Measurements from ENCODE around the gene APBA2. TPM values are rescaled to one million over a fixed set of nuclear protein-coding genes. Genes with fewer than 3 reads are reported as not detected.

Gene APBA2
- polyA plus RNA-seq, 2 of the 4 experiments (the other 2 are of a cell fraction), result 11.4 to 12.6 TPM

DNA sequence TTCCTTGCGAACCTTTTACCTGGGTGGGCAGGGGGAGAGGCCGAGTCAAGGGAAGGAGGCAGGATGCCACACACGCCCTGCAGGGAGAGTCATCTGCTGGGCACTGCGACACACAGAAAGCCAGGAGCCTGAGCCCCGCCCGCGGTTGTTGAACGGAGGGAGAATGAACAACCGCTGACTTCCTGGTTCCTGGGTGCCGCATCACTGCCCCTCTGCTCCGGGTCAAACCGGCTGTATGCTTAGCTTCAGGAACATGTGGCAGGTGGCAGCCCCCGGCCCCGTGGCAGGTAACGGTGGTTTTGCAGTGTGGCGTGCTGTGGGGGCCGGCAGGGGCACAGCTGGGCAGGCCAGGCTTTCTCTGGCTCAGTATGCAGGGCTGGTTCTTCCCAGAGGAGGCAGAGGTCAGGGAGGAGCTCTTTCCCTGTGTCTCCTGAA is 33.4 kb downstream of the APBA2 start:
- peaks cover 9% of the 10 kb centered on the region for H3K4me1 ChIP-seq
- TF ChIP-seq JUN (IDR thresholded peaks at IDR 0.05) (no peak), KDM5A (IDR thresholded peaks at IDR 0.05) (no peak), ZSCAN20 (CRISPR knock-in tag; IDR thresholded peaks at IDR 0.05) (no peak), HOXA7 (CRISPR knock-in tag; IDR thresholded peaks at IDR 0.05) (no peak), MYC (IDR thresholded peaks at IDR 0.05; ENCODE audit: borderline replicate concordance, low read length) (no peak), RARB (CRISPR knock-in tag; IDR thresholded peaks at IDR 0.05) (no peak), CBX8 (IDR thresholded peaks at IDR 0.05) (no peak), EHF (CRISPR knock-in tag; IDR thresholded peaks at IDR 0.05) (no peak), HDAC2 (IDR thresholded peaks at IDR 0.05) (no peak), FOSL2 (IDR thresholded peaks at IDR 0.05) (no peak), FOSL2 (CRISPR knock-in tag; IDR thresholded peaks at IDR 0.05) (no peak), FOXS1 (CRISPR knock-in tag; IDR thresholded peaks at IDR 0.05) (no peak), SREBF2 (IDR thresholded peaks at IDR 0.05) (no peak), POLR2A (IDR thresholded peaks at IDR 0.05; ENCODE audit: low read length) (no peak), CEBPB (IDR thresholded peaks at IDR 0.05) (no peak)
- TF ChIP-seq, protein P1, sequence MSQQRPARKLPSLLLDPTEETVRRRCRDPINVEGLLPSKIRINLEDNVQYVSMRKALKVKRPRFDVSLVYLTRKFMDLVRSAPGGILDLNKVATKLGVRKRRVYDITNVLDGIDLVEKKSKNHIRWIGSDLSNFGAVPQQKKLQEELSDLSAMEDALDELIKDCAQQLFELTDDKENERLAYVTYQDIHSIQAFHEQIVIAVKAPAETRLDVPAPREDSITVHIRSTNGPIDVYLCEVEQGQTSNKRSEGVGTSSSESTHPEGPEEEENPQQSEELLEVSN (IDR thresholded peaks at IDR 0.05; ENCODE audit: borderline replicate concordance, low read depth), result no peak
- TF ChIP-seq, protein P2, sequence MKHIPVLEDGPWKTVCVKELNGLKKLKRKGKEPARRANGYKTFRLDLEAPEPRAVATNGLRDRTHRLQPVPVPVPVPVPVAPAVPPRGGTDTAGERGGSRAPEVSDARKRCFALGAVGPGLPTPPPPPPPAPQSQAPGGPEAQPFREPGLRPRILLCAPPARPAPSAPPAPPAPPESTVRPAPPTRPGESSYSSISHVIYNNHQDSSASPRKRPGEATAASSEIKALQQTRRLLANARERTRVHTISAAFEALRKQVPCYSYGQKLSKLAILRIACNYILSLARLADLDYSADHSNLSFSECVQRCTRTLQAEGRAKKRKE (CRISPR knock-in tag; IDR thresholded peaks at IDR 0.05; ENCODE audit: low read depth), result no peak
- TF ChIP-seq, protein P3, sequence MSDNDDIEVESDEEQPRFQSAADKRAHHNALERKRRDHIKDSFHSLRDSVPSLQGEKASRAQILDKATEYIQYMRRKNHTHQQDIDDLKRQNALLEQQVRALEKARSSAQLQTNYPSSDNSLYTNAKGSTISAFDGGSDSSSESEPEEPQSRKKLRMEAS (IDR thresholded peaks at IDR 0.05), result no peak
- WGBS (ENCODE audit: missing lambda C conversion rate), result 29% methylated on average over 12 of the region's 17 CpGs
- H3K9me3 ChIP-seq, result no peaks in the 10 kb centered on the region
- ChIA-PET POLR2A (no interaction called here), CTCF (interaction anchor here (1.1 to 1.5 kb wide), 3 partner anchors 11 to 13 kb away, joined by 3 to 6 read pairs (median 5); no protein-coding TSS in a partner anchor)
- peak overlapping the region; percentile 85 for H3K4me2 ChIP-seq
- peak overlapping the region; percentile 78 to 84 for H3K27ac ChIP-seq
- no peak for FAIRE-seq
- DNase-seq (ENCODE audit: low read depth in 1 of 2, low spot score in 1 of 2), result peak; percentile 36 to 43
- peak; percentile 38 to 70; a peak in 5 of 6 replicates for ATAC-seq
- H3K4me3 ChIP-seq, result peak overlapping the region; percentile 50

DNA sequence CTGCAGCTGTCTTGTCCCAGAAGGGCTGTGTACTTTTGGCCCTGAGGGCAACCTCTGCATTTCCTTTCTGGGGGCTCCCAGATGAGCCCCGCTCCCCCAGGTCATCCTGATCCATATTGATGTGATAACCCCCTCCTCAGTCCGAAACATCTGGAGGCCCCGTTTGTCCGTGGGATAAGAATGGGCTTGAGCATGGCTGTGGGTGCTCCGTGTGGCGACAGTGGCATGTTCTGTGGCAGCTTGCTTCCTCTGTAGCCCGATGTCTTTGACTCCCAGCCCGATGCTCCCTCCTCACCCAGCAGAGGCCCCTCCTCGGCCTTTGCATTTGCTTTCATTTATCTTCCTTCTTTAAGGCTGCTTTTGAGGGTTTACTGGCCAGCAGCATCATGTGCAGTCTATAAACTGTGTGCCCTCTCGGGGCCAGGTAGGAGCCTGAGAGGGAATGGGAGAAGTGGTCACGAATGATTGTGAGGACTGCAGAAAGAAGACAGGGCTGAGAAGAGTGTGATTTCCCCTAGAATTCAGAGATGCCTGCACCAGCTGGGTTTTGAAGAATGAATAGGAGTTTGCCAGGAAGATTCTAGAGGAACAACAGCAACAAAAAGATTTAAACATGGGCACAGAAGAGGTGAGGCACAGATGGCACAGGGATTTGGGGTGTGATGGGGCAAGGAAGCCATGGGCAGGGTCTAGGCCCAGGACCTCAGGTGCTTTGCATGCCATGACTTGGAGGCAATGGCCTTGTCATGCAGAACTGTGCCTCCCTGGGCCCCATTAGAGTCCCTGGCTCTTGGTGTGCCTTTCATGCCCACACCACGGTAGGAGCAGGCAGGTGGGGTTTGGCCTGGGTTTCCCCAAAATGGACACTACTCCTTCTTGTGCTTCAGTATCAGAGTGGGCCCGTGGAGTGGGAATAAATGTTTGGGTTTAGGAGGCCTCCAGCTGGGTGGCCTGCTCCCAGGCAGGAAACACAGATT is 34.2 kb downstream of the APBA2 start:
- 95% methylated on average over 13 of the region's 13 CpGs for WGBS (ENCODE audit: missing lambda C conversion rate)
- CTCF ChIA-PET, result interaction anchor here (1.1 to 3.0 kb wide), 7 partner anchors 10 to 194 kb away, joined by 3 to 12 read pairs (median 5); no protein-coding TSS in a partner anchor
- peak overlapping the region; percentile 78 to 84; a peak in 5 of 6 replicates for H3K27ac ChIP-seq
- DNase-seq (ENCODE audit: low read depth in 1 of 2, low spot score in 1 of 2) (no peak), FAIRE-seq (no peak), ATAC-seq (no peak)
- H3K4me1 ChIP-seq, result peaks cover 9% of the 10 kb centered on the region
- H3K9me3 ChIP-seq, result no peaks in the 10 kb centered on the region
- TF ChIP-seq RFX5 (IDR thresholded peaks at IDR 0.05) (no peak), HOXB5 (CRISPR knock-in tag; IDR thresholded peaks at IDR 0.05) (no peak), ZSCAN20 (CRISPR knock-in tag; IDR thresholded peaks at IDR 0.05) (no peak), HDAC2 (IDR thresholded peaks at IDR 0.05) (no peak)
- TF ChIP-seq, protein P2 (CRISPR knock-in tag; IDR thresholded peaks at IDR 0.05; ENCODE audit: low read depth), result no peak
- TF ChIP-seq, protein P1 (IDR thresholded peaks at IDR 0.05; ENCODE audit: borderline replicate concordance, low read depth), result no peak
- peak overlapping the region; percentile 85 for H3K4me2 ChIP-seq
- H3K4me3 ChIP-seq, result peak overlapping the region; percentile 50; the same call in 2 of the 3 replicates
- POLR2A ChIA-PET, result no interaction called here
